Ascending aorta (tissue), 2 donors: Measurements from ENCODE around the gene SHC2. TPM values are rescaled to one million over a fixed set of nuclear protein-coding genes. Genes with fewer than 3 reads are reported as not detected.
"Not testable (repeated sequence)": the region's sequence is repeated elsewhere in the genome, so short reads cannot be mapped to it uniquely, and the experiment has no call there.

Experiments
- DNase-seq, 2 donors: peaks; one replicate each; pipeline ENCODE4 v3.0.0-alpha.2; 2019; ENCODE audit warnings: low spot score in 2 of 2
- H3K27ac ChIP-seq, 2 donors: fragments of 200-600 bp; sonication (generic); one replicate each; pipeline ENCODE4 v1.5.1; 2016 to 2017; ENCODE audit warnings: mild to moderate bottlenecking in 1 of 2
- H3K27me3 ChIP-seq: fragments of 200-600 bp; sonication (generic); one replicate; pipeline ENCODE4 v1.5.1; 2017
- H3K36me3 ChIP-seq, 2 donors: fragments of 200-600 bp; sonication (generic); one replicate each; pipeline ENCODE4 v1.5.1; 2016
- H3K4me1 ChIP-seq, 2 donors: fragments of 200-600 bp; sonication (generic); one replicate each; pipeline ENCODE4 v1.5.1; 2016 to 2017; ENCODE audit warnings: mild to moderate bottlenecking in 1 of 2
- H3K4me3 ChIP-seq, 2 donors: fragments of 200-600 bp; sonication (generic); one replicate each; pipeline ENCODE4 v1.5.1; 2016 to 2017; ENCODE audit warnings: mild to moderate bottlenecking in 1 of 2
- H3K9me3 ChIP-seq, 2 donors: fragments of 200-600 bp; sonication (generic); one replicate each; pipeline ENCODE4 v1.5.1; 2016
- intact Hi-C: fragments of 100-400 bp; cut with DNase I; formaldehyde crosslinking; loops from one replicate; pipeline ENCODE4 v1.15.1; 2023
- total RNA-seq: library from RNA; depleted of rRNA; stranded (reverse); fragments of >200 nt; gene quantifications from one replicate; pipeline ENCODE4 v1.1.0, GENCODE V29; 2016
- TF ChIP-seq, protein P1 (sequence below), 3 experiments: fragments of 200-600 bp in 2 of 3; fragments of 450-650 bp in 1 of 3; sonication (generic) in 2 of 3; IDR thresholded peaks; one replicate each; pipeline ENCODE4 v1.5.1; 2016 to 2019; ENCODE audit warnings: antibody characterized with exemption in 3 of 3, mild to moderate bottlenecking in 1 of 3, moderate library complexity in 1 of 3

Gene SHC2
- total RNA-seq, 1 donor from 2014 or later = 51.2 TPM

DNA sequence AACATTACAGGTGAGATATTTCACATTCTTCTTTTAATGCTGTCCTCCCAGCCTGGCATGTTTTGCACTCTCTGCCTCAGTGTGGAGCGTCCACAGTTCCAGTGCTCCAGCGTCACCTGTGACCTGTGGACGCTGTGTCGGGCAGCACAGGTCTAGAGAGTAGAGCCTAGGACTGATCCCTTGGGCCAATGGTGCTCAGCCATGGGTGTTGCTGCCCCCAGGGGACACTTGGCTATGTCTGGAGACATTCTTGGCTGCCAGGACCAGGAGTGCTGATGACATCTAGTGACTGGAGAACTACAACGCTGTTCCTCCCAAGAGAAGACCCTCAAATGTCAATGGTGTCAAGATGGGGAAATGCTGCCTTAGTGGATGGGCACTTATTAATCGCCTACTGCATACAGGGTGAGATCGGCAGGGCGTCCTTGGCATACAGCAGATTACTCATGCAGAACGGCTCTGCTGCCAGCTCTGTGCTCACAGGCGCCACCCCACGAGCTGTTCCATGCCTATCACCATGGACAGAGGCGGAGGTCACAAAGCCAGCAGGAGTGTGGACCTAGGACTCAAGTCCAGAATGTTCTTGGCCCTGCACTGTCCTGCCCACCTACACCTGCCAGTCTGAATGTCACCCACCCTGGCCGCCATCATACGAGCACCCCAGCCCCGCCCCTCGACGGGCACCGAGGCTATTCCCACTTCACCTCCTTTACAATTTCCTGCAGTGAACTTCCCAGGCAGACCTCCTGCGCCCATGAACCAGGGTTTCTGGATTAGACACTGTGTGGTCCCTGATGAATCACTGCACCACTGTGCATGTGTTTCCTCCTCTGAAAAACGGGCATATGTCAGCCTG, 21.6 kb upstream of the SHC2 start:
- Histone ChIP-seq H3K4me1 (no peaks in the 10 kb centered on the region), H3K36me3 (no peaks in the 10 kb centered on the region), H3K27ac (no peak overlapping the region), H3K9me3 (no peaks in the 10 kb centered on the region), H3K4me3 (no peak overlapping the region), H3K27me3 (no peaks in the 10 kb centered on the region)
- TF ChIP-seq, protein P1, sequence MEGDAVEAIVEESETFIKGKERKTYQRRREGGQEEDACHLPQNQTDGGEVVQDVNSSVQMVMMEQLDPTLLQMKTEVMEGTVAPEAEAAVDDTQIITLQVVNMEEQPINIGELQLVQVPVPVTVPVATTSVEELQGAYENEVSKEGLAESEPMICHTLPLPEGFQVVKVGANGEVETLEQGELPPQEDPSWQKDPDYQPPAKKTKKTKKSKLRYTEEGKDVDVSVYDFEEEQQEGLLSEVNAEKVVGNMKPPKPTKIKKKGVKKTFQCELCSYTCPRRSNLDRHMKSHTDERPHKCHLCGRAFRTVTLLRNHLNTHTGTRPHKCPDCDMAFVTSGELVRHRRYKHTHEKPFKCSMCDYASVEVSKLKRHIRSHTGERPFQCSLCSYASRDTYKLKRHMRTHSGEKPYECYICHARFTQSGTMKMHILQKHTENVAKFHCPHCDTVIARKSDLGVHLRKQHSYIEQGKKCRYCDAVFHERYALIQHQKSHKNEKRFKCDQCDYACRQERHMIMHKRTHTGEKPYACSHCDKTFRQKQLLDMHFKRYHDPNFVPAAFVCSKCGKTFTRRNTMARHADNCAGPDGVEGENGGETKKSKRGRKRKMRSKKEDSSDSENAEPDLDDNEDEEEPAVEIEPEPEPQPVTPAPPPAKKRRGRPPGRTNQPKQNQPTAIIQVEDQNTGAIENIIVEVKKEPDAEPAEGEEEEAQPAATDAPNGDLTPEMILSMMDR (IDR thresholded peaks at IDR 0.05) = no peak
- intact Hi-C loops = no loop called here
- DNase-seq = no peak

DNA sequence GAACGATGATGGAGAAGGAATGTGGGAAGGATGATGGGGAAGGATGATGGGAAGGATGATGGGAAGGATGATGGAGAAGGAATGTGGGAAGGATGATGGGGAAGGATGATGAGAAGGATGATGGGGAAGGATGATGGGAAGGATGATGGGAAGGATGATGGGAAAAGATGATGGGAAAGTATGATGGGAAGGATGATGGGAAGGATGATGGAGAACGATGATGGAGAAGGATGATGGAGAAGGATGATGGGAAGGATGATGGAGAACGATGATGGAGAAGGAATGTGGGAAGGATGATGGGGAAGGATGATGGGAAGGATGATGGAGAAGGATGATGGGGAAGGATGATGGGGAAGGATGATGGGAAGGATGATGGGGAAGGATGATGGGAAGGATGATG, 20.3 kb upstream of the SHC2 start:
- H3K4me3 ChIP-seq, H3K36me3 ChIP-seq, H3K27ac ChIP-seq, H3K4me1 ChIP-seq, H3K9me3 ChIP-seq, intact Hi-C loops, H3K27me3 ChIP-seq, DNase-seq: not testable (repeated sequence)

DNA sequence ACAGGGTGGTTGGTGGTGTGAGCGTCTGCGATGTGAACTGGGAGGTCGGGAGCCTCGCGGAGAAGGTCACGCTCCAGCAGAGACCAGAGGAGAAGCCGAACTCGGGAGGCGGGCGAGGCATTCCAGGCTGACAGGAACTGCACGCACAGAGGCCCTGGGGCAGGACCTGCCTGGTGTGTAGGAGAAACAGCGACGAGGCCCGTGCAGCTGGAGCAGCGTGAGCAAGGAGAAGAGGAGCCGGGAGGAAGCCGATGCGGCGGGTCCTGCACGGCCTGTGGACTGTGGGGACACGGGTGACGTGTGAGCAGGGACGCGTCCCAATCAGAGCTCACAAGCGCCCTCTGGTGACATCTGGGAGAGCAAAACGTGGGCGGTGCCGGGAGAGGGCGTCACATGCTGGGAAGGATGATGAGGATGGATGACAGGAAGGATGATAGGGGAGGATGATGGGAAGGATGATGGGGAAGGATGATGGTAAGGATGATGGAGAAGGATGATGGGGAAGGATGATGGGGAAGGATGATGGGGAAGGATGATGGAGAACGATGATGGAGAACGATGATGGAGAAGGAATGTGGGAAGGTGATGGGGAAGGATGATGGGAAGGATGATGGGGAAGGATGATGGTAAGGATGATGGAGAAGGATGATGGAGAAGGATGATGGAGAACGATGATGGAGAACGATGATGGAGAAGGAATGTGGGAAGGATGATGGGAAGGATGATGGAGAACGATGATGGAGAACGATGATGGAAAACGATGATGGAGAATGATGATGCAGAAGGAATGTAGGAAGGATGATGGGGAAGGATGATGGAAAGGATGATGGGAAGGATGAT, 19.4 kb upstream of the SHC2 start:
- H3K27ac ChIP-seq = no peak overlapping the region
- peak in 1 of 2 donors; percentile 82 for DNase-seq
- no peaks in the 10 kb centered on the region for H3K36me3 ChIP-seq
- no peaks in the 10 kb centered on the region for H3K27me3 ChIP-seq
- no peaks in the 10 kb centered on the region for H3K4me1 ChIP-seq
- TF ChIP-seq, protein P1 (IDR thresholded peaks at IDR 0.05) = peak in 2 of 3 experiments; percentile 15 to 36
- no peak overlapping the region for H3K4me3 ChIP-seq
- intact Hi-C loops = no loop called here
- H3K9me3 ChIP-seq = no peaks in the 10 kb centered on the region

DNA sequence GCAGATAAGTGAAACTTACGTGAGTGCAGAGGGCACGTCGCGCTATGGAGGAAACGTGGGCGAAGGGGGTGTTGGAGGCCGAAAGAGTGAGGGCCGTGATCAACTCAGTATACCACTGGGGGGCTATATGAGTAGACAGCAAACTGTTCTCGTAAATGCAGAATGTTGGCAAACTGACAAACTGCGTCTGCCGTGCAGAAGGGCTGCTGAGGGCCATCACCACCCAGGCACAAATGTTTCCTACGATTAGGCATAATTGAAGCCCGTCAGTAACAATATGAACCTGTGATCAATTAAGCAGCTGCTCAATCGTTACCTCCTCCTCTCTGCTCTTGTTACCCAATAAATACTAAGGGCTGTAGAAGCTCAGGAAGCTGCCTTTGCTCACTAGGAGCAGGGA, 18.1 kb upstream of the SHC2 start:
- H3K9me3 ChIP-seq = no peaks in the 10 kb centered on the region
- TF ChIP-seq, protein P1 (IDR thresholded peaks at IDR 0.05) = no peak
- intact Hi-C loops = no loop called here
- H3K36me3 ChIP-seq = no peaks in the 10 kb centered on the region
- H3K27me3 ChIP-seq = no peaks in the 10 kb centered on the region
- DNase-seq = no peak
- no peak overlapping the region for H3K4me3 ChIP-seq
- H3K4me1 ChIP-seq = no peaks in the 10 kb centered on the region
- no peak overlapping the region for H3K27ac ChIP-seq

DNA sequence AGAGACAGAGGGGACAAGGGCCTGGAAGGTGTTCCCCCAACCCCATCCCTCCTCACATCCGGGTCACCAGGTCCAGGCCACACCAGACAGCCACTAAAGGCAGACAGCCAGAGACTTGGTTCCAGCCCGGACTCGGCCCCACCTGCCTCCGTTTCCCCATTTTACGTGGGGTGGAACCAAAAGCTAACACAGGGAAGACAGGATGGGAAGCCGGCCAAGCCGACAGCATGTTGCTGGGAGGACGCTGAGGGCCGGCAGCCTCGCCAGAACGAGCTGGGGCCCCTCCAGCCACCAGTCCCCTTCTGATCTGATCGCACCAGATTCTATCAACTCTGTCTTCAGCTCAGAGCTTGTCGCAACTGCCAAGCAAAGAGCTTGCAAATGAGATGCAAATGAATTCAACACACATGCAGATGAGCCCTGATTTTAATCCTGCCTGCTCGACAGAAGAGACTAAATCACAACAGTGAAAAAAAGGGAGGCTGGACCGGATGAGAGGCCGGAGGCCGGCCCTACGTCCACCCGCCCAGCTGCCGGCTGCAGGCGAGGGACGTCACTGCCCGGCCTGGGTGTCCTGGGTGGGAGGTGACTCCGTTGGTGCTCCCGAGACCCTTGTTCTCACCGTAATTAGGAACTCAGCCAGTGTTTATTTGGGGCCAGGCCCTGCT, 17.5 kb upstream of the SHC2 start:
- no peaks in the 10 kb centered on the region for H3K4me1 ChIP-seq
- no peak for DNase-seq
- H3K4me3 ChIP-seq = no peak overlapping the region
- H3K9me3 ChIP-seq = no peaks in the 10 kb centered on the region
- H3K27ac ChIP-seq = no peak overlapping the region
- TF ChIP-seq, protein P1 (IDR thresholded peaks at IDR 0.05) = no peak
- no peaks in the 10 kb centered on the region for H3K36me3 ChIP-seq
- intact Hi-C loops = no loop called here
- no peaks in the 10 kb centered on the region for H3K27me3 ChIP-seq
